IMR-90 (cell line): Measurements from ENCODE around the gene GRAMD2B.

Source experiments
- CEBPB ChIP-seq: IDR thresholded peaks from 2 replicates; pipeline ENCODE4 v1.6.1; 2012; ENCODE audit warnings: low read depth, low read length, improper control_type of control experiment
- CHD1 ChIP-seq: IDR thresholded peaks from 2 replicates; pipeline ENCODE4 v1.6.1; 2012; ENCODE audit warnings: low read depth, low read length, improper control_type of control experiment
- CTCF ChIP-seq: conservative IDR thresholded peaks from 2 replicates; pipeline ENCODE4 v1.5.1; 2012; ENCODE audit warnings: mild to moderate bottlenecking, low read depth, low read length, improper control_type of control experiment
- ELK1 ChIP-seq: fragments of 150-350 bp; IDR thresholded peaks from 2 replicates; pipeline ENCODE4 v1.6.1; 2016; ENCODE audit warnings: low read depth, mild to moderate bottlenecking, low read length, moderate library complexity, borderline replicate concordance
- FOS ChIP-seq: fragments of 150-350 bp; IDR thresholded peaks from 2 replicates; pipeline ENCODE4 v1.6.1; 2016; ENCODE audit warnings: low read depth, low read length
- MAZ ChIP-seq: IDR thresholded peaks from 2 replicates; pipeline ENCODE4 v1.6.1; 2012; ENCODE audit warnings: low read depth, mild to moderate bottlenecking, low read length, improper control_type of control experiment, moderate library complexity, borderline replicate concordance
- MXI1 ChIP-seq: IDR thresholded peaks from 2 replicates; pipeline ENCODE4 v1.6.1; 2012; ENCODE audit warnings: low read depth, mild to moderate bottlenecking, low read length, moderate library complexity, borderline replicate concordance
- POLR2A ChIP-seq: IDR thresholded peaks from 2 replicates; pipeline ENCODE4 v1.6.1; 2012; ENCODE audit warnings: mild to moderate bottlenecking, low read depth, low read length
- RAD21 ChIP-seq: IDR thresholded peaks from 2 replicates; pipeline ENCODE4 v1.6.1; 2012; ENCODE audit warnings: low read length, improper control_type of control experiment
- RFX5 ChIP-seq: IDR thresholded peaks from 2 replicates; pipeline ENCODE4 v1.8.0; 2012; ENCODE audit warnings: low read depth, mild to moderate bottlenecking, low read length, moderate library complexity
- SMC3 ChIP-seq: fragments of 150-350 bp; IDR thresholded peaks from 2 replicates; pipeline ENCODE4 v1.6.1; 2016; ENCODE audit warnings: low read depth, mild to moderate bottlenecking, antibody characterized with exemption, low read length, moderate library complexity

GRCh38 chr5:126490167-126490940 lies 67.1 kb downstream of the GRAMD2B start:
- TF ChIP-seq MAZ (no peak), RAD21 (no peak), SMC3 (no peak), CTCF (no peak), POLR2A (no peak), FOS (no peak), ELK1 (no peak), CHD1 (no peak), CEBPB (no peak), MXI1 (no peak), RFX5 (no peak)
